H54 (cell line): Measurements from ENCODE around the gene DDX60.
"Not testable (repeated sequence)": the region's sequence is repeated elsewhere in the genome, so short reads cannot be mapped to it uniquely, and the experiment has no call there.

ENCODE experiments used
- DNase-seq: peaks from one replicate; pipeline ENCODE4 v3.0.0; 2011; ENCODE audit warnings: low spot score, mixed read lengths; ENCODE audit not compliant: insufficient read length
- FAIRE-seq: peaks from 3 replicates; lab custom pipeline; 2011; peaks lifted over from hg19 to GRCh38; lab: Jason Lieb, UNC
- POLR2A ChIP-seq: IDR thresholded peaks from 2 replicates; pipeline ENCODE4 v1.6.1; 2011; ENCODE audit warnings: low read depth, mild to moderate bottlenecking, low read length

Gene DDX60

GRCh38 chr4:168273838-168274237 lies 44.7 kb downstream of the DDX60 start:
- DNase-seq (no peak), FAIRE-seq (peak; percentile 20)
- TF ChIP-seq POLR2A, result no peak

- DNase-seq (no peak), FAIRE-seq (no peak)
- no peak for TF ChIP-seq POLR2A
Measured at GRCh38 chr4:168272488-168272887, 46.1 kb downstream of the DDX60 start.

- DNase-seq (no peak), FAIRE-seq (no peak)
- no peak for TF ChIP-seq POLR2A
Measured at GRCh38 chr4:168269896-168270295, 48.7 kb downstream of the DDX60 start.

- TF ChIP-seq POLR2A, result no peak
- FAIRE-seq (no peak), DNase-seq (no peak)
Measured at GRCh38 chr4:168265327-168265726, 53.2 kb downstream of the DDX60 start.

GRCh38 chr4:168264903-168265302 lies 53.6 kb downstream of the DDX60 start:
- FAIRE-seq (no peak), DNase-seq (no peak)
- no peak for TF ChIP-seq POLR2A

- TF ChIP-seq POLR2A, result no peak
- DNase-seq (no peak), FAIRE-seq (no peak)
Measured at GRCh38 chr4:168263039-168263438, 55.5 kb downstream of the DDX60 start.

GRCh38 chr4:168259096-168259495 lies 59.5 kb downstream of the DDX60 start:
- no peak for TF ChIP-seq POLR2A
- FAIRE-seq, result no peak

GRCh38 chr4:168257768-168258167 lies 60.8 kb downstream of the DDX60 start:
- no peak for TF ChIP-seq POLR2A
- no peak for DNase-seq

More at GRCh38 chr4:168259096-168259495, 59.5 kb downstream of the DDX60 start:
- no peak for DNase-seq

GRCh38 chr4:168248176-168248710 lies 70.3 kb downstream of the DDX60 start:
- TF ChIP-seq POLR2A, result no peak
- no peak for FAIRE-seq
- DNase-seq, result no peak

More at GRCh38 chr4:168257768-168258167, 60.8 kb downstream of the DDX60 start:
- FAIRE-seq, result no peak

- TF ChIP-seq POLR2A, result no peak
- FAIRE-seq, result no peak
- DNase-seq, result no peak
Measured at GRCh38 chr4:168247603-168248002, 70.9 kb downstream of the DDX60 start.

GRCh38 chr4:168241953-168242352 lies 76.6 kb downstream of the DDX60 start:
- DNase-seq, result no peak
- TF ChIP-seq POLR2A, result no peak
- FAIRE-seq, result no peak

GRCh38 chr4:168240821-168241220 lies 77.7 kb downstream of the DDX60 start:
- no peak for FAIRE-seq
- TF ChIP-seq POLR2A, result no peak
- no peak for DNase-seq

GRCh38 chr4:168221301-168221700 lies 97.3 kb downstream of the DDX60 start:
- FAIRE-seq (peak; percentile 27), DNase-seq (no peak)
- TF ChIP-seq POLR2A, result no peak

GRCh38 chr4:168220893-168221292 lies 97.7 kb downstream of the DDX60 start:
- FAIRE-seq, result no peak
- DNase-seq, result no peak
- no peak for TF ChIP-seq POLR2A

GRCh38 chr4:168218645-168219044 lies 99.9 kb downstream of the DDX60 start:
- peak; percentile 2 for DNase-seq
- TF ChIP-seq POLR2A, result no peak
- FAIRE-seq, result peak; percentile 78

- DNase-seq, FAIRE-seq: not testable (repeated sequence)
Measured at GRCh38 chr4:168213511-168213910, 105.0 kb downstream of the DDX60 start.
